ENCODE measurements around the gene CLEC14A.

The CLEC14A gene

GRCh38 chr14:38205119-38205813 lies 50.6 kb downstream of the CLEC14A start:
- peaks cover 19% of the 10 kb centered on the region for H3K4me1 Mint-ChIP-seq (ENCODE audit: low read depth)
- H3K9me3 Mint-ChIP-seq (ENCODE audit: low read depth): no peaks in the 10 kb centered on the region
- no peak overlapping the region for H3K27ac Mint-ChIP-seq
- H3K4me3 Mint-ChIP-seq: no peak overlapping the region
- H3K27me3 Mint-ChIP-seq: peaks cover 27% of the 10 kb centered on the region
- H3K36me3 Mint-ChIP-seq: peaks cover 5% of the 10 kb centered on the region

DNA sequence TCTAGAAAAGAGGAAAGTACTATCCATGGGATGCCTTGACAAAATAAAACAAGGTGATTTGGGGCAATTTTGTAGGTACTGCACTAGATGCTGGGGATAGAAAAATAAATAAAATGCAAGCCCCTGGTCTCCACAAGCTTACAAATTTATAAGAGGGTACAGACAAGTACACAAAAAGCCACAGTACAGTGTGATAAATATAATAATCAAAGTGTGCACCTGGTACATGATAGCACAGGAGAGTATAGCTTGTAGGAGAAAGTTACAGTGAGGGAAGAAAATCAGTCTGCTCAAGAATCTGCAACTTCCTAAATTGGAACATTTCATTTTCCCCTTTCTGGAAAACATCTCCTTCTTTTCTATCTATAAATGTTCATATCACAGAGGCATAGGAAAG lies 51.2 kb downstream of the CLEC14A start:
- Mint-ChIP-seq H3K27me3 (peaks cover 24% of the 10 kb centered on the region), H3K9me3 (ENCODE audit: low read depth) (no peaks in the 10 kb centered on the region), H3K36me3 (peaks cover 5% of the 10 kb centered on the region), H3K27ac (no peak overlapping the region), H3K4me1 (ENCODE audit: low read depth) (peaks cover 13% of the 10 kb centered on the region), H3K4me3 (no peak overlapping the region)

Measured in activated naive CD8-positive, alpha-beta T cell (primary cell).